AG08396 (cell line): ENCODE measurements around the gene DIPK1B.

Experiments
- DNase-seq: peaks from one replicate; pipeline ENCODE4 v3.0.0; 2012; ENCODE audit warnings: low spot score, mixed read lengths

DIPK1B gene

DNA sequence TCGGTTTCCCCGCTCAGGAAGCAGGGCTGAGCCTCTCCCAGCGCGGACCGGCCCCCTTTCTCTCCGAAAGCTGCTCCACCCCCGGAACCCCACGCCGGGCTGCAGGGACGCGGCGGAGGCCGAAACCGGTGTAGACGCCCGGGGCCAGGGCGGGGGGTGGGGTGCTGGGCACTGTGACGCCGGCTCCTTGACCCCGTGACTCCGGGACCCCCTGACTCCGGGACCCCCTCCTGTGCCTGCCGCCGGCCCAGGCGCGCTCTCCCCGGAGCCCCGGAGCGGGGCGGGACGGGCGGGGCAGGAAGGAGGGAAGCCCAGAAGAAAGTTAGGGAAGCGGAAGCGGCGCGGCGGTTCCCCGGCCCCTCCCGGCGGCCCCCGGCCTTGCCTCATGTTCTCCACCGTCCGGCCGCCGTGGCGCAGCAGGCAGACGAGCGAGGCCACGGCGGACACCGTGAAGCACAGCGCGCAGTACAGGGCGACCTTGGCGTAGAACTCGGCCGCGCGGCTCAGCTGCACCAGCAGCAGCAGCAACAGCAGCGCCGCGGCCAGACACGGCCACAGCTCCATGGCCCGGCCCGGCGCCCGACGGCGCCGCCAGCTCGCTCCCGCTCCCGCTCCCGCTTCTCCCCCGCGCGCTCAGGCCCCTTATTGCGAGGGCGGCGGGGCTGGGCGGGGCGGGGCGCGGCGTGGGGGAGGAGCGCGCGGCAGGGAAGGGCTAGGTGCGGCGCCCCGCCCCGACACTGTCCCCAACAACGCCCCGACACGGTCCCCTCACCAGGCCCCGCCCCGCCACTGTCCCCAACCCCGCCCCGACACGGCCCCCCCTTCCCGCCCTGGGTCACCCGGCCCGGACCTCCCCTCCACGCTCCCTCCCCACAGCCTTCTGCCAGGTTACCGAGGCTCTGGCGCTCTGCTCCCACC is 25.3 kb upstream of the DIPK1B start, which contains the start of gene AGPAT2:
Gene AGPAT2 (minus strand): TSS at position 664 of the 918 bp plus-strand sequence. CDS start 100 bp downstream, at position 564.
- DNase-seq = peak; percentile 85

GRCh38 chr9:136687721-136688223 is 24.6 kb upstream of the DIPK1B start:
- no peak for DNase-seq

DNA sequence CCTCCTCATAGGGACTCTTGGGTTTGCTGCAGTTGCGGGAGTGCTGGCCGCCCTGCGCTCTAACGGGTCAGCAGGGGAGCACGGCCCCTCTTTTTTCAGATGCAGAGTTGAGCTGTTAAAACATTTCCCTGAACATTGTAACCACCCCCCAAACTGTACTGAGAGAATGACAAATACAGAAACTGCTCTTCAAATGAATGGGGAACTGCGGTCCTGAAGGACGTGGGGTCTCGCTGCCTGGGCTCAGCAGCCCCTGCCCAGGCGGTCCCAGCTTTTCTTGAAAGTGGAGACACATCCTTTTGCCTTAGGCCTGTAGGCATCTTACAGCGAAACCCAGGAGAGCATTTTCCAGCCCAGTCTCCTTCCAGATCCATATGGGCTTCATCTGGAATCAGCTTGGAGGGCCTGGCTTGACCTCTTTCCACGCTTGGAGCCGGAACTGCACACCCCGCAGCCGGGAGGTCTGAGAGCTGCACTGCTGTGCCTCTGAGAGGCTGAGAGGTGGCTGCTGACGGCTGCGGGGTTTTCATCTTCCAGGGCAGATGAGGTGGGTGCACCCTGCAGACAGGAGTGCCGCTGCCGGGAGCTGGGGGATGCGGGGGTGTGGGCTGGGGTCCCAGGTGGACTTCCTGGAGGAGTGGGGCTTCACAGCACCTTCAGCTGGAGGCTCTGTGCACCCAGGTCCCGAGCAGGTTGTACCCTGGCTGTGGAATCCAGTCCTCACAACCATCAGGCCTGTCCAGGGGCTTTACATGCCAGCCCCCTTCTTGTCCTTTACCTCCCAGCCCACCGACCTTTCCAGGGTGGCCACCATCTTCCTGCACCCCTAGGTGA is 23.9 kb upstream of the DIPK1B start:
- no peak for DNase-seq

DNA sequence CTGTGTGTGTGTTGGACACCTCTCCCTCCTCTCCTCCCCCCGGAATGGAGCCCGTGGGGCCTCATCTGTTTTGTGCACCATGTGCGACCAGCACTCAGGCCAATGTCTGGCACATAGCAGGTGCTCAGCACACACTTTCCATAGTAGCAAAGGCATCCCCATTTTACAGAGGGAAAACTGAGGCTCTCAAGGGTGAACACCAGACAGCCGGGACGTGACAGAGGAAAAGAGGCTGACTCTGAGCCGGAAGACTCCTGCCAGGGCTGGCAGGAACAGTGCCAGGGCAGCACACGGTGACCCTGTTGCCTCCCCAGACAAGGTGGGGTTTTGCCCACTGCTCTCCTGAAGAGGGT is 23.3 kb upstream of the DIPK1B start:
- DNase-seq = no peak

DNA sequence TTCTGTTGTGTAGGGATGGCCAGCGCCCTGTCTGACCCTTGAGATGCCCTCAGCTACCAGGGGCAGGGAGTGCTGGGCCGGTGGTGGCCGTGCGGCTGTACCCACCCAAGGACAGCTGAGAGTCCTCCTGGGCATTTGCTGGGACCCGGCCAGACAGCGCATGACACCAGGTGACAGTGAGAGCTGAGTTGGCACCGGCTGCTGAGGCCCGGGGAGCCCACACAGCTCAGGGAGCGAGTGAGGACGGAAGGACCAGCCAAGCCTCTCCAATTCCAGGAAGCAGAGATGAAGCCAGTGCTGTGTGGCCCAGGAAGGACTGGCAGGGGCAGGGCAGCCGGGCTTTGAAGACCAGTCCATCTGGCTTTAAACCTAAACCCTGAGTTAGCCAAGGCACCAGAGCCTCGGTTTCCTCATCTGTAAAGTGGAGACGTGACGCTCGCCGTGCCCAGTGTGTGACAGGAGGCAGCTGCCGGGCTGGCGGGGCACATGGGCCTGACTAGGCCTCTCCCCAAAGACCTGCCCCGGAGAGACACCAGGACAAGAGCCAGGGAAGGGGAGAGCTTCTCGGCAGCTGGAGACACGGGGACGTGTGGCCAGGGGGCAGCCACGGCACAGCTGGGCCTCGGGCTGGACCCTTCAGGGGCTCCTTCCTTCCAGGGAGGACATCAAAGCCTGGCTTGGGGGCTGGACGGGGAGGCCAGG is 22.1 kb upstream of the DIPK1B start:
- DNase-seq = no peak

- no peak for DNase-seq
These were observed 21.5 kb upstream of the DIPK1B start for GRCh38 chr9:136690806-136691261.

GRCh38 chr9:136691316-136692184 is 20.8 kb upstream of the DIPK1B start:
- no peak for DNase-seq

DNA sequence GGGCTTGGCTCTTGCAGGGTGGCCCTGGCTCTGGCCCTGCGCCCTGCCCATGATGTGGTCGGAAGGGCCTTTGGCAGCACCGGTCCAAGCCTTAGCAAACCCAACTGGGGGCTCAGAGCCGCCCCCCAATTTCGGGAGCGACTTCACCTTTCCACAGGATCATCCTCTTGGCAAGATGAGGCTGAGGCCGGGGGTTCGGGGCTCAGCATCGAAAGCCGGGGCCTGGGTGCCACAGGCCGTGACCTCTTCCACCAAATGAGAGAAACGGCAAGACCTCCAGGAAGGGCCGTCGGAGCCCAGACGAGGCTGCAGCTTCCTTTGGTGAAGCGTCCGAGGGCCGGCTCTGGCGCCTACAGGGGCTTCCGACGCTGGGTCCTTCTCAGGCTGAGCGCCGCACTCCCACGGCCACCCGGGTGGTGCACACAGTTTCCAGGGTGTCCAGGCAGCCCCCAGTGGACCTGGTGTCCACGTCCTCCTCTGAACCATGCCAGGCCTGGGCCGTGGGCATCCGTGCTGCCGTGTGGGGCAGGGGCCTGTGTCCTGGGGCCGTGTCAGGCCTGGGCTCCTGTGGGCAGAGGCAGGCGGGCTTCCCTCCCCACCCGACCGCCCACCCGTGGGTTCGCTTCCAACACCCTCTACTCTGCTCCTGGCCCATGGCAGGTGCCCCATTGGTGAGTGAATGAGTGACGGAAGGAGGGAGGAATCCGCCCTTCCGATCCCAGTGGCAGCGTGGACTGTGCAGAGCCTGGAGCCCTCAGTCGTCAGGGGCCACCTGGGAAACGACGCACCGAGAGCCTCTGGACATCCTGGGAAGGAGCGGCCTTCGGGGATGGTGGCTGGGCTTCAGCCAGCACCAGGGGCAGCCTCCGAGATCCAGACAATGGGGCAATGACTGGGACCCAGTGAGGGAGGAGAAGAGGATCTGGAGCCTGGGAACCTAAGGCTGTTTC is 19.9 kb upstream of the DIPK1B start:
- DNase-seq = no peak

GRCh38 chr9:136693135-136693489 is 19.3 kb upstream of the DIPK1B start:
- no peak for DNase-seq

- DNase-seq = peak; percentile 65
These were observed 18.7 kb upstream of the DIPK1B start for GRCh38 chr9:136693490-136694162.

GRCh38 chr9:136694163-136694871 is 18.1 kb upstream of the DIPK1B start:
- peak; percentile 85 for DNase-seq

DNA sequence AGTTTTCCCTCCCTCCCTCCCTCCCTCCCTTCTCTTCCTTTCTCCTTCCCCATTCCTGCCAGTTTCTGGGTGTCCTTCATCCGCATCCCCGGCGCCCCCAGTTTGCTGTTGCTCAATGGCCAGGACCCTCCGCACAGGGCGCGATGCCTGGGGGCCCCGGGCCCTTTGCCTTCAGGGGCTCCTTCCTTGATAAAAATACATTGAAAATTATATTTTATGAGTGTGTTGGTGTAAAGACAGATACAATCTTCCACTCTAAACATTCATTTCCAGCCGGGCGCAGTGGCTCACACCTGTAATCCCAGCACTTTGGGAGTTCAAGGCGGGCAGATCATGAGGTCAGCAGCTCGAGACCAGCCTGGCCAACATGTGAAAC is 17.5 kb upstream of the DIPK1B start:
- no peak for DNase-seq

DNA sequence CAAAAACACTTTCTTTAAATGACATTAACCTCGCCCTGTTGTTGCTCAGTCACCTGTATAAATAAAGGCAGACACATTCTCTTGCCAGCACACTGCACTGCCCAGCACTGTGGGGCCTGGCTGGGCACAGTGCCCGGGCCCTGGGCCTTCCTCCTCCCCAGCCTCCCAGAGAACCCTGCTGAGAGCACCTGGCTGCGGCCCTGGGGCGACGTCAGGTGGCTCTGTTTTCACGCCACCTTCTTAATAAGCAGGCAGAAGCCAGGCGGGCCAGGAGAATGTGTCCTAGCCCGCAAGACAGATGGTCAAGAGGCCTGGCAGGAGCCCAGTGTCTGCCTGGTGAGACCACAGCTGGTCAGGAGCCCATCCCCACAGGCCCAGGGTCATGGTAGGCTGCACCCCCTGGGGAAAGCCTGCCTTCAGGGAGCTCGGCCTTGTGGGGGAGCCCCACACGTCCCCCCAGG is 16.9 kb upstream of the DIPK1B start:
- DNase-seq = no peak

GRCh38 chr9:136695955-136696354 is 16.4 kb upstream of the DIPK1B start:
- DNase-seq = no peak

DNA sequence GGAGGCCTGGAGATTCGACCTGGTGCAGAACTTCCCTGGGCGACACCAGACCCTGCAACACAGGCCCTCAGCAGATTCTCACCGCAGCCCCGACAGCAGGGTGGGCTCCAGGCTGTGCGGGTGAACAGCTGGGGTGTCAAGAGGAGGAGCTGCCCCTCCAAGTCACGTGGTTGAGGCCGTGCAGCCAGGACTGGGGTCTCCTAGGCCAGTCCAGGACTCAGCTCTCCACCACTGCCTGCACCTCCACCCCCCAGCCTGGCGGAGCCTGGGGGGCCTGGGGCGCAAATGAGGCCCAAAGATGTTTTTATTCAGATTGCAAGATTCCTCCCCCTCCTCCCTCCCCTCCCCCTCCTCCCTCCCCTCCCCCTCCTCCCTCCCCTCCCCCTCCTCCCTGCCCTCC is 15.9 kb upstream of the DIPK1B start:
- no peak for DNase-seq

DNA sequence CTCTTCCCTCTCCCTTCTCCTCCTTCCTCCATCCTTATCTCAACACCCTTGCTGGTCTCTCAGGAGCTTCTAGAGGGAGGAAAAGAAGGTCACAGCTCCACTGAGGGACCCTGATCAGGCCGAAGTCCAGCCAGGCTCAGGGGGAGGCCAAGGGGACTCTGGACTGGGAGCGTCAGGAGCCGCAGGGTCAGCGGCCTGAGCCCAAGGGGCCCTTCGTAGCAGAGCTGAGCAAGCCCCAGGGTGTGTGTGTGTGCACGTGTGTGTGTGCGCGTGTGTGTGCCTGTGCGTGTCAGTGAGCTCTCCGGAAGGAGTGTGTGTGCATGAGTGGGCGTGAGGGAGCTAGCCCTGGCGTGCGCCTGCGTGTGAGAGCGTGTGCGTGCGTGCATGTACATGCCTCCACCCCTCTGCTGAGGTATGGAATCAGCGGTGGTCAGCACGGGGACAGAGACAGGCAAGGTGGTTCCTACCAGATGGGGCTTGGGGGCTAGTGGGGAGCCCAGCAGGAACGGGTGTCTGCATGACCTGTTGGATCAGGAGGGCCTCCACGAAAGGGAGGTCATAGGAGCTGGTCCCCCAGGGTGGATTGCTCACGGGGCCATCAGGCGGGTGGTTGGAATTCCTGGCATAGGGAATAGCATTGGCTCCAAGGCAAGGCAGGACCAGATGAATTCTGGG is 15.1 kb upstream of the DIPK1B start:
- DNase-seq = no peak

DNA sequence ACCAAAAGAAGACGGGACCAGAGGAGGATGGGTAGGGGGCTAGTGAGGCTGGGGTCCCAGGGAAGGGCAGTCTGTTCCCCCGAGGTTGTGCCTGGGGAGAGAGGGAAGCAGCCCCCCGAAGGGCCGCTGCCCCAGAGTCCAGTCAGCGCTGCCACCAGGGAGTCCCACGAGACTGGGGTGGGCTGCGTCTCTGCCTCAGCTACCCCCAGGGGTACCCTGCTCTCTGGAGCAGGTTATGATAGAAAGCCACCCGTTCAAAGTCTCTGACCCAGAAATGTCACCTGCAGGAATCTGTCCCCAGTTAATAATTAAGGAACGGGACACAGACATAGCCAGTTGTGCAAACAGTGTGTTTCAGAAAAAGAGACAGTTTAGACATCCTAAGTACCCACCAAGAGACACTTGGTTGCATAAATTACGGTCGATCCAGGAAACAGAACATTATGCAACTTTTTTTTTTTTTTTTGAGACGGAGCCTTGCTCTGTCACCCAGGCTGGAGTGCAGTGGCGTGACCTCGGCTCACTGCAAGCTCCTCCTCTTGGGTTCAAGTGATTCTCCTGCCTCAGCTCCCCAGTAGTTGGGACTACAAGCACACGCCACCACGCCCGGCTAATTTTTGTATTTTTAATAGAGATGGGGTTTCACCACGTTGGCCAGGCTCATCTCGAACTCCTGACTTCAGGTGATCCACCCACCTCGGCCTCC is 14.4 kb upstream of the DIPK1B start:
- no peak for DNase-seq
